Astrocyte (in vitro differentiated cells and primary cell): ENCODE results near the gene LRRC47.

Experiments used
- CTCF ChIP-seq: IDR thresholded peaks from 2 replicates; pipeline ENCODE4 v1.5.1; 2011; ENCODE audit warnings: low read depth, mild to moderate bottlenecking, inconsistent platforms, low read length, moderate library complexity; ENCODE audit not compliant: insufficient read depth
- EZH2 ChIP-seq: IDR thresholded peaks from 2 replicates; pipeline ENCODE4 v1.6.1; 2012; ENCODE audit warnings: mild to moderate bottlenecking, low read length, inconsistent platforms; ENCODE audit not compliant: insufficient read depth

GRCh38 chr1:3733883-3734589, 62.3 kb downstream of the LRRC47 start:
- TF ChIP-seq CTCF, result no peak
- TF ChIP-seq EZH2, result no peak
